ENCODE data around the gene PACRG. TPM values are rescaled to one million over a fixed set of nuclear protein-coding genes. Genes with fewer than 3 reads are reported as not detected.

Gene PACRG
- total and polyA plus RNA-seq, 2 donors (not counting 3 experiments of a cell fraction or from before 2014, with no cell fraction given): 0.08 TPM; not detected in 1

GRCh38 chr6:163017801-163018200 is 290.0 kb downstream of the PACRG start:
- intact Hi-C loops (cut with micrococcal nuclease): no loop called here
- ChIA-PET POLR2A (no interaction called here), CTCF (no interaction called here)
- Histone ChIP-seq H3K27ac (ENCODE audit: insufficient read depth, low read depth, low read length) (no peak overlapping the region), H2AFZ (ENCODE audit: low read depth, low read length) (no peak overlapping the region), H3K9me3 (replicated peaks; ENCODE audit: control insufficient read depth, insufficient read depth, low read length) (no peaks in the 10 kb centered on the region), H3K4me2 (ENCODE audit: insufficient read depth, low read length) (no peak overlapping the region), H3K9me1 (replicated peaks; ENCODE audit: control insufficient read depth, extremely low read depth, insufficient read depth, low read length) (no peaks in the 10 kb centered on the region), H3K79me2 (ENCODE audit: control insufficient read depth, insufficient read depth, low read length) (no peaks in the 10 kb centered on the region), H3K27me3 (ENCODE audit: control insufficient read depth in 2 of 2, insufficient read depth in 2 of 2, low read length in 2 of 2) (no peaks in the 10 kb centered on the region), H3K4me3 (replicated peaks in 1 of 3; ENCODE audit: insufficient read depth in 1 of 3, low read depth in 1 of 3, low read length in 3 of 3) (no peak overlapping the region), H3K4me1 (ENCODE audit: control insufficient read depth, extremely low read depth, insufficient read depth, low read length) (no peaks in the 10 kb centered on the region), H3K36me3 (ENCODE audit: control insufficient read depth in 2 of 2, extremely low read depth in 1 of 2, insufficient read depth in 2 of 2, low read length in 2 of 2) (no peaks in the 10 kb centered on the region), H3K9ac (replicated peaks; ENCODE audit: extremely low read depth, insufficient read depth, low read length) (no peak overlapping the region), H4K20me1 (replicated peaks; ENCODE audit: control insufficient read depth, extremely low read depth, insufficient read depth, low read length) (no peaks in the 10 kb centered on the region)
- FAIRE-seq (no peak), DNase-seq (ENCODE audit: low read depth, low spot score) (no peak)
- dilution Hi-C loops (cut with MboI; ENCODE audit: extremely low pct_ligation_motif_present, low sequenced_read_pairs): no loop called here
- TF ChIP-seq JUN (IDR thresholded peaks at IDR 0.05; ENCODE audit: borderline replicate concordance, insufficient read depth, insufficient read length, low read depth): no peak
- no peak for TF ChIP-seq EZH2 (IDR thresholded peaks at IDR 0.05; ENCODE audit: borderline replicate concordance, low read depth, low read length, severe bottlenecking)
- TF ChIP-seq MYC (IDR thresholded peaks at IDR 0.05; ENCODE audit: low read depth, low read length): no peak
- no peak for TF ChIP-seq POLR2A (IDR thresholded peaks at IDR 0.05; ENCODE audit: low read depth, low read length)
- no peak for TF ChIP-seq CTCF (IDR thresholded peaks at IDR 0.05; ENCODE audit: extremely low read depth in 1 of 2, insufficient read depth in 1 of 2, low read depth in 1 of 2, low read length in 2 of 2)
- TF ChIP-seq FOS (IDR thresholded peaks at IDR 0.05; ENCODE audit: borderline replicate concordance, insufficient read depth, low read length): no peak
- no peak for TF ChIP-seq POLR2AphosphoS5 (IDR thresholded peaks at IDR 0.05; ENCODE audit: insufficient read depth, low read depth, low read length)
- TF ChIP-seq GATA2 (IDR thresholded peaks at IDR 0.05; ENCODE audit: insufficient read depth, insufficient read length, low read depth, low read length): no peak
- no peak for TF ChIP-seq MAX (IDR thresholded peaks at IDR 0.05; ENCODE audit: insufficient read depth, insufficient read length)
- BruUV-seq (replicated peaks): no TSS peak
